Measurements from ENCODE around the gene CMTR1.
A peak's percentile ranks its signal among the peaks of the same experiment; 100 is the strongest.
"Not testable (repeated sequence)": the region's sequence is repeated elsewhere in the genome, so short reads cannot be mapped to it uniquely, and the experiment has no call there.

CMTR1 gene

GRCh38 chr6:37432916-37433656, at the start of gene CMTR1:
Gene CMTR1 (plus strand): TSS chr6:37433221. CDS start chr6:37435630, 2,409 bp downstream.
- peak; percentile 79 for DNase-seq (ENCODE audit: low spot score)

GRCh38 chr6:37388578-37388977, 44.4 kb upstream of the CMTR1 start:
- DNase-seq (ENCODE audit: low spot score): no peak

- DNase-seq (ENCODE audit: low spot score): no peak
Measured at GRCh38 chr6:37389857-37390256, 43.2 kb upstream of the CMTR1 start.

- no peak for DNase-seq (ENCODE audit: low spot score)
Measured at GRCh38 chr6:37391120-37391519, 41.9 kb upstream of the CMTR1 start.

- no peak for DNase-seq (ENCODE audit: low spot score)
Measured at GRCh38 chr6:37392821-37393220, 40.2 kb upstream of the CMTR1 start.

GRCh38 chr6:37393381-37393929, 39.6 kb upstream of the CMTR1 start:
- DNase-seq (ENCODE audit: low spot score): no peak

GRCh38 chr6:37396571-37397180, 36.3 kb upstream of the CMTR1 start:
- no peak for DNase-seq (ENCODE audit: low spot score)

GRCh38 chr6:37399131-37399530, 33.9 kb upstream of the CMTR1 start:
- DNase-seq (ENCODE audit: low spot score): no peak

- DNase-seq (ENCODE audit: low spot score): no peak
Measured at GRCh38 chr6:37399795-37400490, 33.1 kb upstream of the CMTR1 start.

GRCh38 chr6:37401658-37402057, 31.4 kb upstream of the CMTR1 start:
- not testable (repeated sequence) for DNase-seq (ENCODE audit: low spot score)

GRCh38 chr6:37406726-37407341, 26.2 kb upstream of the CMTR1 start:
- no peak for DNase-seq (ENCODE audit: low spot score)

GRCh38 chr6:37407948-37408347, 25.1 kb upstream of the CMTR1 start:
- no peak for DNase-seq (ENCODE audit: low spot score)

GRCh38 chr6:37409501-37409900, 23.5 kb upstream of the CMTR1 start:
- no peak for DNase-seq (ENCODE audit: low spot score)

GRCh38 chr6:37417393-37417792, 15.6 kb upstream of the CMTR1 start:
- DNase-seq (ENCODE audit: low spot score): no peak

GRCh38 chr6:37418722-37419121, 14.3 kb upstream of the CMTR1 start:
- no peak for DNase-seq (ENCODE audit: low spot score)

GRCh38 chr6:37426058-37426944, 6.7 kb upstream of the CMTR1 start:
- no peak for DNase-seq (ENCODE audit: low spot score)

GRCh38 chr6:37426945-37427510, 6.0 kb upstream of the CMTR1 start:
- DNase-seq (ENCODE audit: low spot score): no peak

- no peak for DNase-seq (ENCODE audit: low spot score)
Measured at GRCh38 chr6:37429352-37429750, 3.7 kb upstream of the CMTR1 start.

GRCh38 chr6:37432590-37432915, 468 bp upstream of the CMTR1 start:
- DNase-seq (ENCODE audit: low spot score): no peak

- DNase-seq (ENCODE audit: low spot score): peak; percentile 25
Measured at GRCh38 chr6:37433657-37434271, 743 bp downstream of the CMTR1 start.

- no peak for DNase-seq (ENCODE audit: low spot score)
Measured at GRCh38 chr6:37435373-37435772, 2.4 kb downstream of the CMTR1 start.
